HepG2 (cell line): ENCODE data around the gene ATRNL1.

Experiments
- CTCF ChIP-seq: sonication (generic); formaldehyde crosslinking; IDR thresholded peaks from 2 replicates; pipeline ENCODE4 v1.5.0; 2020; ENCODE audit warnings: mild to moderate bottlenecking, missing genetic modification reagents, moderate library complexity
- EP300 ChIP-seq, 3 experiments: sonication (generic) in 1 of 3; formaldehyde crosslinking in 1 of 3; IDR thresholded peaks; 2 replicates each; pipeline versions ENCODE4 v1.5.1 to v1.6.1; 2011 to 2020; ENCODE audit warnings: low read depth in 2 of 3, low read length in 2 of 3, borderline replicate concordance in 1 of 3, improper control_type of control experiment in 1 of 3, mild to moderate bottlenecking in 1 of 3, missing genetic modification reagents in 1 of 3, moderate library complexity in 1 of 3
- ZNF207 ChIP-seq: fragments of 450-650 bp; IDR thresholded peaks from 2 replicates; pipeline ENCODE4 v1.6.1; 2016; ENCODE audit warnings: antibody characterized with exemption, borderline replicate concordance
- ZNF510 ChIP-seq: sonication (generic); formaldehyde crosslinking; IDR thresholded peaks from 2 replicates; pipeline ENCODE4 v1.4.0; 2020; ENCODE audit warnings: low read depth, mild to moderate bottlenecking, missing genetic modification reagents

GRCh38 chr10:115830265-115830970 is 737.3 kb downstream of the ATRNL1 start:
- TF ChIP-seq ZNF207 = no peak
- TF ChIP-seq ZNF510 (CRISPR knock-in tag) = no peak
- TF ChIP-seq CTCF (CRISPR knock-in tag) = no peak
- TF ChIP-seq EP300 (IDR thresholded peaks at IDR 0.05; ENCODE audit: low read depth in 2 of 2, low read length in 2 of 2) = no peak
- no peak for TF ChIP-seq EP300 (CRISPR knock-in tag; IDR thresholded peaks at IDR 0.05; ENCODE audit: borderline replicate concordance)
